Neural cell (in vitro differentiated cells): Measurements from ENCODE around the gene NLRP3.

Experiments used
- EP300 ChIP-seq: fragments of 450-650 bp; conservative IDR thresholded peaks from 2 replicates; pipeline ENCODE4 v1.6.1; 2014; ENCODE audit warnings: antibody characterized with exemption, mild to moderate bottlenecking, moderate library complexity; ENCODE audit not compliant: poor library complexity, severe bottlenecking
- MXI1 ChIP-seq: fragments of 450-650 bp; conservative IDR thresholded peaks from 2 replicates; pipeline ENCODE4 v1.6.1; 2014; ENCODE audit warnings: antibody characterized with exemption, mild to moderate bottlenecking; ENCODE audit not compliant: poor library complexity, severe bottlenecking
- POLR2AphosphoS5 ChIP-seq: IDR thresholded peaks from 2 replicates; pipeline ENCODE4 v1.6.1; 2012
- RAD21 ChIP-seq: fragments of 450-650 bp; conservative IDR thresholded peaks from 2 replicates; pipeline ENCODE4 v1.6.1; 2014; ENCODE audit warnings: antibody characterized with exemption, mild to moderate bottlenecking, moderate library complexity
- TF ChIP-seq, protein P1 (sequence below): fragments of 450-650 bp; IDR thresholded peaks from 2 replicates; pipeline ENCODE4 v1.5.1; 2014; ENCODE audit warnings: antibody characterized with exemption, mild to moderate bottlenecking, moderate library complexity; ENCODE audit not compliant: poor library complexity, severe bottlenecking

DNA sequence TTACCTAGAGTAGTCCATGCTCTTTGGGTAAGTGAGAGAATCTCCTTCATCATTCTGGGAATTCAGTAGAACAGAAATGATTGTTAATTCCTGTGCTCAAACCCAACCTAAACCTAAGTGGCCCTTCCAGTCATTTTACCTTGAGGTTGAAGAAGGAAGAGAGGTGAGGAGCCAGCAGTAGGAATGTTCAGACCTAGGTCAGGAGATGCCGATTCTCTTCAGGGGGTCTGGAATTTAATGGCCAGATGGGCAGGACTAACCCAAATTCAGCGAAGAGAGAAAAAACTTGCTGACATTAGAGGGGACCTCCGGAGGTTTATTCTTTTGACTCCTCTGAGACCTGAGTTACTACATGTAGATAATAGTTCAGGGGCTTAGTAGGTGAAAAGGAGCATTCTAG, 58.4 kb downstream of the NLRP3 start:
- TF ChIP-seq RAD21 (no peak), EP300 (no peak), MXI1 (no peak), POLR2AphosphoS5 (no peak)
- TF ChIP-seq, protein P1, sequence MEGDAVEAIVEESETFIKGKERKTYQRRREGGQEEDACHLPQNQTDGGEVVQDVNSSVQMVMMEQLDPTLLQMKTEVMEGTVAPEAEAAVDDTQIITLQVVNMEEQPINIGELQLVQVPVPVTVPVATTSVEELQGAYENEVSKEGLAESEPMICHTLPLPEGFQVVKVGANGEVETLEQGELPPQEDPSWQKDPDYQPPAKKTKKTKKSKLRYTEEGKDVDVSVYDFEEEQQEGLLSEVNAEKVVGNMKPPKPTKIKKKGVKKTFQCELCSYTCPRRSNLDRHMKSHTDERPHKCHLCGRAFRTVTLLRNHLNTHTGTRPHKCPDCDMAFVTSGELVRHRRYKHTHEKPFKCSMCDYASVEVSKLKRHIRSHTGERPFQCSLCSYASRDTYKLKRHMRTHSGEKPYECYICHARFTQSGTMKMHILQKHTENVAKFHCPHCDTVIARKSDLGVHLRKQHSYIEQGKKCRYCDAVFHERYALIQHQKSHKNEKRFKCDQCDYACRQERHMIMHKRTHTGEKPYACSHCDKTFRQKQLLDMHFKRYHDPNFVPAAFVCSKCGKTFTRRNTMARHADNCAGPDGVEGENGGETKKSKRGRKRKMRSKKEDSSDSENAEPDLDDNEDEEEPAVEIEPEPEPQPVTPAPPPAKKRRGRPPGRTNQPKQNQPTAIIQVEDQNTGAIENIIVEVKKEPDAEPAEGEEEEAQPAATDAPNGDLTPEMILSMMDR = no peak
